Measurements from ENCODE around the gene ALDH6A1. TPM values are rescaled to one million over a fixed set of nuclear protein-coding genes. Genes with fewer than 3 reads are reported as not detected.

The ALDH6A1 gene
- total RNA-seq, 1 experiment from 2014 or later, result 21.6 TPM

GRCh38 chr14:74065746-74066575 lies 18.3 kb downstream of the ALDH6A1 start (continued):
- TF ChIP-seq ZNF532 (CRISPR knock-in tag; IDR thresholded peaks at IDR 0.05; ENCODE audit: borderline replicate concordance) (no peak), PRDM15 (CRISPR knock-in tag; IDR thresholded peaks at IDR 0.05) (no peak)

GRCh38 chr14:74064883-74065282 lies 19.4 kb downstream of the ALDH6A1 start:
- CTCF ChIA-PET, result no interaction called here
- no peaks in the 10 kb centered on the region for H3K9me3 Mint-ChIP-seq
- H3K27me3 Mint-ChIP-seq (ENCODE audit: low read depth), result no peaks in the 10 kb centered on the region
- POLR2A ChIA-PET, result no interaction called here
- H3K27ac Mint-ChIP-seq, result no peak overlapping the region
- H3K4me3 Mint-ChIP-seq, result no peak overlapping the region
- H3K36me3 Mint-ChIP-seq, result peaks cover 25% of the 10 kb centered on the region
- ATAC-seq (no peak), DNase-seq (ENCODE audit: low spot score) (no peak)
- H3K4me1 Mint-ChIP-seq, result no peaks in the 10 kb centered on the region
- no peak for TF ChIP-seq TEAD4 (CRISPR knock-in tag; IDR thresholded peaks at IDR 0.05)
- no peak for TF ChIP-seq ZNF532 (CRISPR knock-in tag; IDR thresholded peaks at IDR 0.05; ENCODE audit: borderline replicate concordance)
- no peak for TF ChIP-seq SMAD3 (CRISPR knock-in tag; IDR thresholded peaks at IDR 0.05; ENCODE audit: borderline replicate concordance)
- no peak for TF ChIP-seq OVOL2 (CRISPR knock-in tag; IDR thresholded peaks at IDR 0.05; ENCODE audit: borderline replicate concordance)
- no peak for TF ChIP-seq FOXP4 (CRISPR knock-in tag; IDR thresholded peaks at IDR 0.05)
- no peak for TF ChIP-seq PREB (CRISPR knock-in tag; IDR thresholded peaks at IDR 0.05; ENCODE audit: borderline replicate concordance)
- no peak for TF ChIP-seq USF2 (CRISPR knock-in tag; IDR thresholded peaks at IDR 0.05)
- no peak for TF ChIP-seq ZNF416 (CRISPR knock-in tag; IDR thresholded peaks at IDR 0.05)
- no peak for TF ChIP-seq AR (CRISPR knock-in tag; IDR thresholded peaks at IDR 0.05)

Measured in WTC11 (cell line).